Measurements from ENCODE around the gene SRSF2.
"Not testable (repeated sequence)": the region's sequence is repeated elsewhere in the genome, so short reads cannot be mapped to it uniquely, and the experiment has no call there.

SRSF2 gene

GRCh38 chr17:76718516-76718915 is 18.6 kb downstream of the SRSF2 start:
- DNase-seq, result no peak

GRCh38 chr17:76716839-76717215 is 20.3 kb downstream of the SRSF2 start:
- no peak for DNase-seq

- DNase-seq, result no peak
Observed at GRCh38 chr17:76716146-76716838, 20.8 kb downstream of the SRSF2 start.

- no peak for DNase-seq
Observed at GRCh38 chr17:76715496-76715830, 21.7 kb downstream of the SRSF2 start.

- DNase-seq, result peak; percentile 16
Observed at GRCh38 chr17:76714822-76715495, 22.2 kb downstream of the SRSF2 start.

GRCh38 chr17:76714336-76714735 is 22.8 kb downstream of the SRSF2 start:
- no peak for DNase-seq

- DNase-seq, result no peak
Observed at GRCh38 chr17:76713765-76714164, 23.4 kb downstream of the SRSF2 start.

- not testable (repeated sequence) for DNase-seq
Observed at GRCh38 chr17:76712321-76712720, 24.8 kb downstream of the SRSF2 start.

GRCh38 chr17:76710863-76711611 is 26.1 kb downstream of the SRSF2 start, which contains the start of gene MXRA7:
TSS of gene MXRA7 (minus strand) at chr17:76710965. CDS start at chr17:76710946, 19 bp downstream.
- peak; percentile 37 for DNase-seq

GRCh38 chr17:76709951-76710862 is 26.9 kb downstream of the SRSF2 start:
- DNase-seq, result not testable (repeated sequence)

- DNase-seq, result no peak
Observed at GRCh38 chr17:76709077-76709950, 27.8 kb downstream of the SRSF2 start.

- no peak for DNase-seq
Observed at GRCh38 chr17:76707985-76708807, 28.9 kb downstream of the SRSF2 start.

GRCh38 chr17:76706817-76707216 is 30.3 kb downstream of the SRSF2 start:
- no peak for DNase-seq

- no peak for DNase-seq
Observed at GRCh38 chr17:76704805-76705204, 32.3 kb downstream of the SRSF2 start.

- no peak for DNase-seq
Observed at GRCh38 chr17:76702941-76703637, 34.0 kb downstream of the SRSF2 start.

- DNase-seq, result no peak
Observed at GRCh38 chr17:76702076-76702475, 35.1 kb downstream of the SRSF2 start.

GRCh38 chr17:76701471-76701967 is 35.6 kb downstream of the SRSF2 start:
- no peak for DNase-seq

- no peak for DNase-seq
Observed at GRCh38 chr17:76700617-76701470, 36.3 kb downstream of the SRSF2 start.

GRCh38 chr17:76700270-76700616 is 36.9 kb downstream of the SRSF2 start:
- DNase-seq, result no peak

Measured in NCI-H1092 treated with DMSO at 0.1 percent for 48 hours (cell line).